Activated CD4-positive, alpha-beta T cell treated with anti-CD3 and anti-CD28 coated beads, Interleukin-2, Interleukin-6, amounts not matched to agents 100 ng/mL and 50 ng/mL, durations not matched to agents 16 hours and 8 hours (primary cell): ENCODE measurements around the gene MAGEC2.

Experiments
- DNase-seq: peaks from one replicate; pipeline ENCODE4 v3.0.0-alpha.2; 2020

MAGEC2 gene

GRCh38 chrX:142204522-142205433 lies at the start of gene MAGEC2:
TSS of gene MAGEC2 (minus strand) at chrX:142205290. CDS start at chrX:142203987, 1,303 bp downstream.
- no peak for DNase-seq

- no peak for DNase-seq
Measured at GRCh38 chrX:142251680-142252079, 46.6 kb upstream of the MAGEC2 start.

GRCh38 chrX:142251202-142251601 lies 46.1 kb upstream of the MAGEC2 start:
- DNase-seq = no peak

GRCh38 chrX:142250502-142250901 lies 45.4 kb upstream of the MAGEC2 start:
- DNase-seq = no peak

- DNase-seq = no peak
Measured at GRCh38 chrX:142249721-142250120, 44.6 kb upstream of the MAGEC2 start.

GRCh38 chrX:142244568-142244967 lies 39.5 kb upstream of the MAGEC2 start:
- DNase-seq = no peak

- no peak for DNase-seq
Measured at GRCh38 chrX:142238536-142238935, 33.4 kb upstream of the MAGEC2 start.

- DNase-seq = no peak
Measured at GRCh38 chrX:142233400-142233799, 28.3 kb upstream of the MAGEC2 start.

- no peak for DNase-seq
Measured at GRCh38 chrX:142214081-142214480, 9.0 kb upstream of the MAGEC2 start.

- DNase-seq = no peak
Measured at GRCh38 chrX:142201113-142201512, 4.0 kb downstream of the MAGEC2 start.

GRCh38 chrX:142186103-142186502 lies 19.0 kb downstream of the MAGEC2 start:
- DNase-seq = no peak

- DNase-seq = no peak
Measured at GRCh38 chrX:142184756-142185602, 20.1 kb downstream of the MAGEC2 start.

GRCh38 chrX:142156567-142156966 lies 48.5 kb downstream of the MAGEC2 start:
- DNase-seq = no peak
